ENCODE measurements around the gene LARP4B.

The LARP4B gene

DNA sequence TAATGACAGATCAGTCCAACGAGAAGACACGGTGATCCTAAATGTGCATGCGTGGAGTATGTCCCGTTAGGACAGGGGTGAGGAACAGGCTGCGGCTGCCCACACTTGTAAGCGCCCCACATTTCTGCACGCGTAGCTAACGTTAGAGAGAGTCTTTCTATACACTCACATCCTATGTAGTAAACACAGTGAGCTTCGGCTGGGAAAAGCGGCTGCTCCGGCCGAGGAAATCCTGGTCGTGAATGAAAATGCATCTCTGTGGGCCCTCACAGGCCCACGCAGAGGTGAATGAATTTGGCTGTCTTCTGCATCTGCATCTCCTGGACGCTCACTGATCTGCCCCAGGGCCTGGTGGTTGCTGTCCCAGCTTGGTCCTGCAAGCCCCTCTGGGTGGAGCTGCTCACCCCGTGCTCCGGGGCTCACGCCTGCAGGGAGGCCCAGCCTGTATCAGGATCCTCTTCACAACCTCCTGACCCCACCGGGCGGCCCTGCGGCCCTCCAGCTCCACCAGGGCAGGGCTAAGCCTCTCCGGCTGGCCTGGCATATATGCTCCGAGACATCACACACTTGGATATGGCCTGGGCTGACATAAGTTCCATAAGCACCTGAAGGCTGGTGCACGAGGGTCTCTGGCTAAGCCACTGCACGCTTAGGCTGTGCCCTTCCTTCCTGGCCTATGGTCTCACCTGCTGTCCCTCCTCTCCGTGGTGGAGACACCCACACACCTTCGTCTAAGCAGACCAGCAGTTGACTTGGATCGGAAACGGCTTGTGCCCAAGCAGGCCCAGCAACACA, 124.1 kb downstream of the LARP4B start:
- in situ Hi-C loops (cut with MboI; ENCODE audit: low sequenced_read_pairs): no loop called here
- H3K4me3 ChIP-seq: no peak overlapping the region
- H3K27me3 ChIP-seq (ENCODE audit: low read depth): no peaks in the 10 kb centered on the region
- no peak for DNase-seq (ENCODE audit: low spot score in 2 of 2)
- H3K4me1 ChIP-seq: no peaks in the 10 kb centered on the region
- H3K9me3 ChIP-seq: no peaks in the 10 kb centered on the region
- H3K36me3 ChIP-seq (replicated peaks): peaks cover 41% of the 10 kb centered on the region

DNA sequence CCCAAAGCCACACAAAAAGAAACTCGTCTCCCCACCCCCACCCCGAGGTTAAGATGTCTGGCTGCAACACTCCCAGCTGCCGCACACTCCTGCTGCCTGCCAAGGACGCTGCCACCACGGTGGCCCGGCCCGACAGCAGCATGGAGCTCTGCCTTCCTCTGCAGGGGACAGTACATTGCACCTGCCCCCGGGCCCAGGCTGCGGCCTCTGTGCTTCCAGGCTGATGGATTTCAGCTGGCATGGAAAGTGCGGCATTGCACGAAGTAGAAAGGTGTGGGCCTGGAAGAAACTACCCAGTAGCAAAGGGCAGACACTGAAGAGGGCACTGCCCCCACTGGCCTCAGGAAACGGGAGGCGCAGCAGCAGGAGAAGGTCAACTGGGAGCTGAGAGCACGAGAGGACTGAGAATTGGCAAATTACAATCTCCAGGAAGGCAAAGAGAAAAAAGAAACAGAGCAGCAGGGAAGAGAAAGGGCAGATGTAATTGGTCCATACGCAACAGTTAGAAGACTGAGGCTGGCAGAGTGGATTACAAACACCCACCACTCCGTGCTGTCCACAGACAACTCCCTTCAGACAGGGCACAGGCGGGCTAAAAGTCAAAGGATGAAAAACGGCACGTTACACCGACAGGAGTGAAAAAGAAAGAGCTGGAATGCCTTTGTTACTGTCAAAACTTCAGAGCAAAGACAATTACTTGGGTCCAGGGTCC, 124.9 kb downstream of the LARP4B start:
- DNase-seq (ENCODE audit: low spot score in 2 of 2): no peak
- in situ Hi-C loops (cut with MboI; ENCODE audit: low sequenced_read_pairs): no loop called here
- Histone ChIP-seq H3K27me3 (ENCODE audit: low read depth) (no peaks in the 10 kb centered on the region), H3K4me3 (no peak overlapping the region), H3K4me1 (no peaks in the 10 kb centered on the region), H3K9me3 (no peaks in the 10 kb centered on the region), H3K36me3 (replicated peaks) (peaks cover 33% of the 10 kb centered on the region)

GRCh38 chr10:805620-806305, 125.7 kb downstream of the LARP4B start:
- H3K9me3 ChIP-seq: no peaks in the 10 kb centered on the region
- no peak overlapping the region for H3K4me3 ChIP-seq
- no peaks in the 10 kb centered on the region for H3K27me3 ChIP-seq (ENCODE audit: low read depth)
- in situ Hi-C loops (cut with MboI; ENCODE audit: low sequenced_read_pairs): no loop called here
- peaks cover 26% of the 10 kb centered on the region for H3K36me3 ChIP-seq (replicated peaks)
- DNase-seq (ENCODE audit: low spot score in 2 of 2): no peak
- H3K4me1 ChIP-seq: no peaks in the 10 kb centered on the region

GRCh38 chr10:804787-805619, 126.5 kb downstream of the LARP4B start:
- H3K36me3 ChIP-seq (replicated peaks): peaks cover 21% of the 10 kb centered on the region
- no peaks in the 10 kb centered on the region for H3K4me1 ChIP-seq
- no peak overlapping the region for H3K4me3 ChIP-seq
- H3K9me3 ChIP-seq: no peaks in the 10 kb centered on the region
- H3K27me3 ChIP-seq (ENCODE audit: low read depth): no peaks in the 10 kb centered on the region
- DNase-seq (ENCODE audit: low spot score in 2 of 2): no peak
- in situ Hi-C loops (cut with MboI; ENCODE audit: low sequenced_read_pairs): no loop called here

- peaks cover 15% of the 10 kb centered on the region for H3K36me3 ChIP-seq (replicated peaks)
- no peak overlapping the region for H3K4me3 ChIP-seq
- no peak for DNase-seq (ENCODE audit: low spot score in 2 of 2)
- H3K9me3 ChIP-seq: no peaks in the 10 kb centered on the region
- H3K4me1 ChIP-seq: no peaks in the 10 kb centered on the region
- H3K27me3 ChIP-seq (ENCODE audit: low read depth): no peaks in the 10 kb centered on the region
- in situ Hi-C loops (cut with MboI; ENCODE audit: low sequenced_read_pairs): no loop called here
Observed at GRCh38 chr10:804191-804781, 127.2 kb downstream of the LARP4B start.

DNA sequence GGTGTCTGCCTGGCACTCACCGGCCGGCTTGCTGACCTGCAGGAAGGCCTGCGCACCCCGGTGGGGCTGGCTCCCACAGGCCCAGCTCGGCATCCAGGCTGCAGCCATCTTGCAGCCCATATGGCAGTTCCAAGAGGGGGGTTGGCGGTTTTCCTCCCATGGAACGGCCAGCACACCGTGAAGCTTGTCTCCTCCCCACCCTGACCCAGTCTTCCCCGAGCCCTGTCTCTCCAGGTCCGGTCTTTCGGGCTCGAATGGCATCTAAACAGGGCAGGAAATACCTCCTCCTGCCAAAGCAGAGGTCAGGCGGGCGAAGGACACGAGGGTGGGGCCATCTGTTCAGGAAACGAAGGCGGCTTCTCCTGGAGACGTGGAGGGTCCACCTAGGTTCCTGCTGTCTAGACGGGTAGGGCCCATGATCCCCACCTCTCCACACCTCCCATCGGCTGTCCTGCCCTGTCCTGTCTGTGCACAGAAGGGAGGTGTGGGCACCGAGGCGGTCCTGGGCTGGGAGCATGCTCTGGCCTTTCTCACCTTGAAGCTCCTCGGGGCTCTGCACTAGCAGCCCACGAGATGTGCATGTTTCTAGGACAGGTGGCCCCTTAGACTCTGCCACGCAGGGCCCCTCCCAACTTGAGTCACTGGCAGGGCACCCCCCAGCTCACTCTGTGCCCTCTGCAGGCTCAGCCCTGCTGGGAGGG, 128.3 kb downstream of the LARP4B start:
- in situ Hi-C loops (cut with MboI; ENCODE audit: low sequenced_read_pairs): no loop called here
- Histone ChIP-seq H3K9me3 (no peaks in the 10 kb centered on the region), H3K4me3 (no peak overlapping the region), H3K36me3 (replicated peaks) (peaks cover 15% of the 10 kb centered on the region), H3K27me3 (ENCODE audit: low read depth) (no peaks in the 10 kb centered on the region), H3K4me1 (no peaks in the 10 kb centered on the region)
- no peak for DNase-seq (ENCODE audit: low spot score in 2 of 2)

DNA sequence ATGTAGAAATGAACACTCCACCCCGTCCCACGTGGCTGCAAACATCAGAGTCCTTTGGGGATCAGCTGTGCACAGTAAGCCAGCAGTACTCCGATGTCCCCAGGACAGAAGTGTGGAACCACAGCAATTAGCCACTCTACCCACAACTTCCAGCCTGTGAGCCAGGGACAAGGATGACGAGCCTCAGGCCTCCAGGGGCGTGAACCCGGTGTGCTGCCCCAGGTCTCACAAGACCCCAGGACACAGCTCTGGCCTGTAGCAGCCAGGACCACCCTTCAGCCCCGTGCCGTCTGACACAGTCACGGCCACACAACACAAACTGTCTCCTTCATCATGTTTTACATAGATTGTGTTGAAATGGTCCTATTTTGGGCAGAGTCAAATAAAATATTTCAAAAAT, 129.0 kb downstream of the LARP4B start:
- H3K9me3 ChIP-seq: peaks cover 2% of the 10 kb centered on the region; the same call in 1 of the 2 replicates
- H3K36me3 ChIP-seq (replicated peaks): peaks cover 8% of the 10 kb centered on the region
- in situ Hi-C loops (cut with MboI; ENCODE audit: low sequenced_read_pairs): no loop called here
- H3K4me3 ChIP-seq: no peak overlapping the region
- no peaks in the 10 kb centered on the region for H3K4me1 ChIP-seq
- DNase-seq (ENCODE audit: low spot score in 2 of 2): no peak
- no peaks in the 10 kb centered on the region for H3K27me3 ChIP-seq (ENCODE audit: low read depth)

DNA sequence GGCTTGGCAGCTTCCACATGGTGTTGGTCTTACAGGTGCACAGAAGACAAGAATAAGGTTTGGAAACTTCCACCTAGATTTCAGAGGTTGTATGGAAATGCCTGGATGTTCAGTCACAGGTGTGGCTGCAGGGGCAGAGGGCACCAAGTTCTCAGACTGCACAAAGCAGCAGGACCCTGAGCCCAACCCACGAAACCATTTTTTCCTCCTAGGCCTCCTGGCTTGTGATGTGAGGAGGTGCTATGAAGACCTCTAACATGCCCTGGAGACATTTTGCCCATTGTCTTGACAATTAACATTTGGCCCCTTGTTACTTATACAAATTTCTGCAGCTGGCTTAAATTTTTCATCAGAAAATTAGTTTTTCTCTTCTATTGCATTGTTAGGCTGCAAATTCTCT, 134.3 kb downstream of the LARP4B start:
- Histone ChIP-seq H3K4me3 (no peak overlapping the region), H3K36me3 (replicated peaks) (no peaks in the 10 kb centered on the region), H3K9me3 (peaks cover 8% of the 10 kb centered on the region; the same call in 1 of the 2 replicates), H3K4me1 (no peaks in the 10 kb centered on the region), H3K27me3 (ENCODE audit: low read depth) (no peaks in the 10 kb centered on the region)
- no peak for DNase-seq (ENCODE audit: low spot score in 2 of 2)
- in situ Hi-C loops (cut with MboI; ENCODE audit: low sequenced_read_pairs): loop anchor here (25.0 kb wide), 1 partner anchor 285 kb away; no protein-coding TSS in a partner anchor

- DNase-seq (ENCODE audit: low spot score in 2 of 2): no peak
- Histone ChIP-seq H3K4me1 (no peaks in the 10 kb centered on the region), H3K27me3 (ENCODE audit: low read depth) (no peaks in the 10 kb centered on the region), H3K36me3 (replicated peaks) (no peaks in the 10 kb centered on the region), H3K4me3 (no peak overlapping the region), H3K9me3 (peaks cover 8% of the 10 kb centered on the region; the same call in 1 of the 2 replicates)
- in situ Hi-C loops (cut with MboI; ENCODE audit: low sequenced_read_pairs): loop anchor here (25.0 kb wide), 1 partner anchor 284 kb away; no protein-coding TSS in a partner anchor
Observed at GRCh38 chr10:796233-796632, 135.3 kb downstream of the LARP4B start.

DNA sequence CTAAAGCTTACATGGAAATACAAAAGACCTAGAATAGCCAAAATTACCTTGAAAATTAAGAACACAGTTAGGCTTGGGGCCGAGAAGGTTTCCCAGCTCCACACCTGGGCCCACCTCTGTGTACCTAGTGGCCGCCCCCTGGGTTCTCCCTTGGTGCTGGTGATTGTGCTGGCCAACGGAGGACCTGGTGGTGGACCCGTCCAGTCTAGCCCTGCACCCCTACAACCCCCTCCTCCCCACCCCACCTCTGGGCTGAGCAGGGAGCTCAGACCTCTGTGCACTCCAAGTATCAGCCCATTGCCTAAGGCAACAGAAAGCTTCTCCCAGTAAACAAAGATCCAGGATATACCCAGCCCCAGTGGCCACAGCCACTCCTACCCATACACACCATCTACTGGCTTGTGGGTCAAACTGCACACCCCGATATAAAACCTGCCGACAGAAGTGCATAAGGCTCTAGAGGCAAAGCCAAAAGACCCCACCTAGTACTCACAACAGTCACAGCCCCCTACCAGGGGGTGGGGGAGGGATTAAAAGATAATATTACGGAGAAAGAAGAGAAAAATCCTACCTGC, 137.0 kb downstream of the LARP4B start:
- Histone ChIP-seq H3K4me3 (no peak overlapping the region), H3K9me3 (peaks cover 8% of the 10 kb centered on the region; the same call in 1 of the 2 replicates), H3K36me3 (replicated peaks) (no peaks in the 10 kb centered on the region), H3K27me3 (ENCODE audit: low read depth) (no peaks in the 10 kb centered on the region), H3K4me1 (no peaks in the 10 kb centered on the region)
- DNase-seq (ENCODE audit: low spot score in 2 of 2): no peak
- in situ Hi-C loops (cut with MboI; ENCODE audit: low sequenced_read_pairs): loop anchor here (25.0 kb wide), 1 partner anchor 282 kb away; no protein-coding TSS in a partner anchor

GRCh38 chr10:792792-793100, 138.8 kb downstream of the LARP4B start:
- H3K4me3 ChIP-seq: no peak overlapping the region
- no peaks in the 10 kb centered on the region for H3K27me3 ChIP-seq (ENCODE audit: low read depth)
- in situ Hi-C loops (cut with MboI; ENCODE audit: low sequenced_read_pairs): loop anchor here (25.0 kb wide), 1 partner anchor 280 kb away; no protein-coding TSS in a partner anchor
- H3K9me3 ChIP-seq: peaks cover 8% of the 10 kb centered on the region; the same call in 1 of the 2 replicates
- H3K36me3 ChIP-seq (replicated peaks): no peaks in the 10 kb centered on the region
- no peak for DNase-seq (ENCODE audit: low spot score in 2 of 2)
- H3K4me1 ChIP-seq: no peaks in the 10 kb centered on the region

DNA sequence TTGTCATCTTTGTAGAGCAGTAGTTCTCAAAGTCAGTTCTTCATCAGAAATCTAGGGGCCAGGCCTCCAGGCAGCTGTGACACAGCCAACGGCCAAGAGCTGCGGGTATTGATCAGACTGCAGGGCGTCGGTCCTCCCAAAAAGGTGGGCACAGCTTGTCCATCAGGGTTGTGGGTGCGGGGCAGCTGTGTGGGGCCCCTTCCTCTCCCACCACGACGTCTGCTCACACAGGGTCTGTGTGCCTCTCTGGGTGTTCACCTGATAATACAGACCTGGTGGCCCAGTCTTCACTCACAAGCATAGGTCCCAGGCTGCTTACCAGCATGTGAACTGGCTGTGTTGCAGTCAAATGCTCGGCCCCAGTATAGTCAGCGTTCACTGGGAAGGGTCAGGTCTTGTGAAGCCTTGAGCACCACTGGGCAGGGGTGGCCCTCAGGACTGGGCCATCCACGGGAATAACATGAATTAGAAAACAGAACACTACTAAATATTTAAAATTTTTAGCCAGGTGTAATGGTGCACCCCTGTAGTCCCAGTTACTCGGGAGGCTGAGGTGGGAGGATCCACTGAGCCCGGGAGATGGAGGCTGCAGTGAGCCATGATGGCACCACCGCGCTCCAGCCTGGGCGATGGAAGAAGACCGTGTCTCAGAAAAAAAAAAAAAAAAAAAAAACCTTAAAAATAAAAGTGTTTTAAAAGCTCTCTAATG, 139.3 kb downstream of the LARP4B start:
- DNase-seq (ENCODE audit: low spot score in 2 of 2): no peak
- Histone ChIP-seq H3K36me3 (replicated peaks) (no peaks in the 10 kb centered on the region), H3K4me3 (no peak overlapping the region), H3K27me3 (ENCODE audit: low read depth) (no peaks in the 10 kb centered on the region), H3K9me3 (peaks cover 6% of the 10 kb centered on the region; the same call in 1 of the 2 replicates), H3K4me1 (no peaks in the 10 kb centered on the region)
- in situ Hi-C loops (cut with MboI; ENCODE audit: low sequenced_read_pairs): loop anchor here (25.0 kb wide), 1 partner anchor 280 kb away; no protein-coding TSS in a partner anchor
